ENCODE data around the gene HOXA5.

HOXA5 gene

GRCh38 chr7:27182285-27182841 is 38.9 kb upstream of the HOXA5 start (continued):
- TF ChIP-seq, protein P1, sequence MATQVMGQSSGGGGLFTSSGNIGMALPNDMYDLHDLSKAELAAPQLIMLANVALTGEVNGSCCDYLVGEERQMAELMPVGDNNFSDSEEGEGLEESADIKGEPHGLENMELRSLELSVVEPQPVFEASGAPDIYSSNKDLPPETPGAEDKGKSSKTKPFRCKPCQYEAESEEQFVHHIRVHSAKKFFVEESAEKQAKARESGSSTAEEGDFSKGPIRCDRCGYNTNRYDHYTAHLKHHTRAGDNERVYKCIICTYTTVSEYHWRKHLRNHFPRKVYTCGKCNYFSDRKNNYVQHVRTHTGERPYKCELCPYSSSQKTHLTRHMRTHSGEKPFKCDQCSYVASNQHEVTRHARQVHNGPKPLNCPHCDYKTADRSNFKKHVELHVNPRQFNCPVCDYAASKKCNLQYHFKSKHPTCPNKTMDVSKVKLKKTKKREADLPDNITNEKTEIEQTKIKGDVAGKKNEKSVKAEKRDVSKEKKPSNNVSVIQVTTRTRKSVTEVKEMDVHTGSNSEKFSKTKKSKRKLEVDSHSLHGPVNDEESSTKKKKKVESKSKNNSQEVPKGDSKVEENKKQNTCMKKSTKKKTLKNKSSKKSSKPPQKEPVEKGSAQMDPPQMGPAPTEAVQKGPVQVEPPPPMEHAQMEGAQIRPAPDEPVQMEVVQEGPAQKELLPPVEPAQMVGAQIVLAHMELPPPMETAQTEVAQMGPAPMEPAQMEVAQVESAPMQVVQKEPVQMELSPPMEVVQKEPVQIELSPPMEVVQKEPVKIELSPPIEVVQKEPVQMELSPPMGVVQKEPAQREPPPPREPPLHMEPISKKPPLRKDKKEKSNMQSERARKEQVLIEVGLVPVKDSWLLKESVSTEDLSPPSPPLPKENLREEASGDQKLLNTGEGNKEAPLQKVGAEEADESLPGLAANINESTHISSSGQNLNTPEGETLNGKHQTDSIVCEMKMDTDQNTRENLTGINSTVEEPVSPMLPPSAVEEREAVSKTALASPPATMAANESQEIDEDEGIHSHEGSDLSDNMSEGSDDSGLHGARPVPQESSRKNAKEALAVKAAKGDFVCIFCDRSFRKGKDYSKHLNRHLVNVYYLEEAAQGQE (tag by site-specific recombination; IDR thresholded peaks at IDR 0.05) = 0 out of 2 replicates have a peak, but pooled peaks have one; percentile 30
- TF ChIP-seq ZNF558 (tag by site-specific recombination; IDR thresholded peaks at IDR 0.05) (no peak), ZNF132 (tag by site-specific recombination; IDR thresholded peaks at IDR 0.05; ENCODE audit: borderline replicate concordance) (no peak), KLF9 (tag by site-specific recombination; IDR thresholded peaks at IDR 0.05; ENCODE audit: low read depth) (no peak), ZNF548 (tag by site-specific recombination; IDR thresholded peaks at IDR 0.05) (no peak), ZBTB21 (tag by site-specific recombination; IDR thresholded peaks at IDR 0.05) (no peak), YY2 (tag by site-specific recombination; IDR thresholded peaks at IDR 0.05) (no peak), ZFP3 (tag by site-specific recombination; IDR thresholded peaks at IDR 0.05; ENCODE audit: low read depth) (no peak), ZNF423 (tag by site-specific recombination; IDR thresholded peaks at IDR 0.05) (peak; percentile 97), ZBTB48 (tag by site-specific recombination; IDR thresholded peaks at IDR 0.05) (no peak), ZBTB1 (tag by site-specific recombination; IDR thresholded peaks at IDR 0.05) (no peak), PRDM1 (tag by site-specific recombination; IDR thresholded peaks at IDR 0.05) (no peak), ZBTB8A (tag by site-specific recombination; IDR thresholded peaks at IDR 0.05) (peak; percentile 91), ZNF341 (tag by site-specific recombination; IDR thresholded peaks at IDR 0.05; ENCODE audit: low read depth) (no peak), ZNF621 (tag by site-specific recombination; IDR thresholded peaks at IDR 0.05) (no peak), ZNF664 (tag by site-specific recombination; IDR thresholded peaks at IDR 0.05) (no peak), PBX3 (CRISPR knock-in tag; IDR thresholded peaks at IDR 0.05) (no peak), ZNF623 (tag by site-specific recombination; IDR thresholded peaks at IDR 0.05) (no peak), RBAK (tag by site-specific recombination; IDR thresholded peaks at IDR 0.05) (no peak), KLF8 (tag by site-specific recombination; IDR thresholded peaks at IDR 0.05) (no peak), WT1 (tag by site-specific recombination; IDR thresholded peaks at IDR 0.05) (no peak), ZNF175 (tag by site-specific recombination; IDR thresholded peaks at IDR 0.05) (no peak), ZFHX2 (tag by site-specific recombination; conservative IDR thresholded peaks at IDR 0.05) (no peak), ZNF510 (tag by site-specific recombination; IDR thresholded peaks at IDR 0.05; ENCODE audit: insufficient replicate concordance) (no peak), ZNF473 (tag by site-specific recombination; IDR thresholded peaks at IDR 0.05) (no peak), ZSCAN4 (tag by site-specific recombination; IDR thresholded peaks at IDR 0.05) (no peak), SP7 (tag by site-specific recombination; IDR thresholded peaks at IDR 0.05) (no peak), GLIS2 (tag by site-specific recombination; IDR thresholded peaks at IDR 0.05) (peak; percentile 87), HOXD13 (CRISPR knock-in tag; IDR thresholded peaks at IDR 0.05; ENCODE audit: borderline replicate concordance) (no peak), ZNF398 (tag by site-specific recombination; IDR thresholded peaks at IDR 0.05) (peak; percentile 29; the same call in 1 of the 2 replicates), ZNF266 (tag by site-specific recombination; IDR thresholded peaks at IDR 0.05; ENCODE audit: low read depth) (no peak), ZNF335 (tag by site-specific recombination; conservative IDR thresholded peaks at IDR 0.05) (no peak), ZNF571 (tag by site-specific recombination; IDR thresholded peaks at IDR 0.05) (no peak), KLF1 (tag by site-specific recombination; IDR thresholded peaks at IDR 0.05) (peak; percentile 76)
- TF ChIP-seq, protein P2, sequence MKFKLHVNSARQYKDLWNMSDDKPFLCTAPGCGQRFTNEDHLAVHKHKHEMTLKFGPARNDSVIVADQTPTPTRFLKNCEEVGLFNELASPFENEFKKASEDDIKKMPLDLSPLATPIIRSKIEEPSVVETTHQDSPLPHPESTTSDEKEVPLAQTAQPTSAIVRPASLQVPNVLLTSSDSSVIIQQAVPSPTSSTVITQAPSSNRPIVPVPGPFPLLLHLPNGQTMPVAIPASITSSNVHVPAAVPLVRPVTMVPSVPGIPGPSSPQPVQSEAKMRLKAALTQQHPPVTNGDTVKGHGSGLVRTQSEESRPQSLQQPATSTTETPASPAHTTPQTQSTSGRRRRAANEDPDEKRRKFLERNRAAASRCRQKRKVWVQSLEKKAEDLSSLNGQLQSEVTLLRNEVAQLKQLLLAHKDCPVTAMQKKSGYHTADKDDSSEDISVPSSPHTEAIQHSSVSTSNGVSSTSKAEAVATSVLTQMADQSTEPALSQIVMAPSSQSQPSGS (tag by site-specific recombination; IDR thresholded peaks at IDR 0.05; ENCODE audit: low read depth) = no peak
